Panc1 (cell line): ENCODE data around the gene EID2. TPM values are rescaled to one million over a fixed set of nuclear protein-coding genes. Genes with fewer than 3 reads are reported as not detected.

ENCODE experiments used
- ATAC-seq: fragments of 200-7000 bp; cut with Tn5 transposase; 2 replicates; pipeline ENCODE4 v1.9.1; 2020; ENCODE audit warnings: mild to moderate bottlenecking, moderate library complexity
- BruUV-seq: library from RNA; stranded (reverse); fragments of 400-500 nt; replicated peaks from 2 replicates; lab custom pipeline; 2021; lab: Mats Ljungman, UMichigan
- CTCF ChIA-PET: fragments of 300-600 bp; sonication (Branson Sonifier 250); formaldehyde crosslinking; loops from one replicate; lab custom pipeline; 2022; ENCODE audit warnings: antibody characterized with exemption; lab: Charles Lee
- POLR2A ChIA-PET: fragments of 300-600 bp; sonication (Branson Sonifier 250); formaldehyde crosslinking; loops from one replicate; lab custom pipeline; 2022; ENCODE audit warnings: antibody characterized with exemption; lab: Charles Lee
- DNase-seq: peaks from one replicate; pipeline ENCODE4 v3.0.0-alpha.2; 2010; ENCODE audit warnings: low read depth, low spot score
- H3K27ac ChIP-seq: 2 replicates; pipeline ENCODE4 v1.5.1; 2011; ENCODE audit warnings: mild to moderate bottlenecking, low read length, inconsistent platforms
- H3K27me3 ChIP-seq: fragments of 200-500 bp; sonication (Bioruptor generic); 2 replicates; pipeline ENCODE4 v1.6.0; 2014; ENCODE audit warnings: low read length, inconsistent platforms; ENCODE audit not compliant: control insufficient read depth, insufficient read depth
- H3K36me3 ChIP-seq: fragments of 200-500 bp; sonication (Bioruptor generic); 2 replicates; pipeline ENCODE4 v1.5.1; 2014; ENCODE audit warnings: inconsistent platforms, mild to moderate bottlenecking, low read length, moderate library complexity; ENCODE audit not compliant: control insufficient read depth, insufficient read depth
- H3K4me1 ChIP-seq: 2 replicates; pipeline ENCODE4 v1.5.1; 2011; ENCODE audit warnings: inconsistent platforms, mild to moderate bottlenecking, low read length, moderate library complexity; ENCODE audit not compliant: control insufficient read depth, insufficient read depth
- H3K4me3 ChIP-seq, 2 experiments: 2 replicates each; pipeline ENCODE4 v1.5.1; 2011 to 2012; ENCODE audit warnings: low read depth in 2 of 2, low read length in 2 of 2, mild to moderate bottlenecking in 2 of 2, inconsistent platforms in 1 of 2, moderate library complexity in 1 of 2
- H3K9me3 ChIP-seq: fragments of 200-500 bp; sonication (Bioruptor generic); 2 replicates; pipeline ENCODE4 v1.5.1; 2014; ENCODE audit warnings: low read depth, mild to moderate bottlenecking, inconsistent platforms, low read length, moderate library complexity; ENCODE audit not compliant: control insufficient read depth, insufficient read depth
- CTCF ChIP-seq: fragments of 450-650 bp; IDR thresholded peaks from 2 replicates; pipeline ENCODE4 v1.5.1; 2017; ENCODE audit warnings: mild to moderate bottlenecking
- POLR2AphosphoS5 ChIP-seq: IDR thresholded peaks from 2 replicates; pipeline ENCODE4 v1.6.1; 2012; ENCODE audit warnings: mild to moderate bottlenecking, low read depth, low read length, moderate library complexity
- SIN3A ChIP-seq: IDR thresholded peaks from 2 replicates; pipeline ENCODE4 v1.6.1; 2012; ENCODE audit warnings: low read depth, mild to moderate bottlenecking, low read length, moderate library complexity, borderline replicate concordance; ENCODE audit not compliant: insufficient read depth
- TCF7L2 ChIP-seq: IDR thresholded peaks from 2 replicates; pipeline ENCODE4 v1.6.1; 2011; ENCODE audit warnings: mild to moderate bottlenecking, low read depth, low read length, inconsistent platforms
- in situ Hi-C: cut with HindIII; loops from 2 replicates; pipeline ENCODE4 v1.10.0; 2016; ENCODE audit warnings: low sequenced_read_pairs, low pct_unique_long_range_greater_than_20kb
- intact Hi-C: fragments of 100-400 bp; cut with micrococcal nuclease; formaldehyde crosslinking; loops from one replicate; pipeline ENCODE4 v1.10.0; 2022; ENCODE audit not compliant: unreplicated experiment
- total RNA-seq: library from RNA; stranded (reverse); gene quantifications from one replicate; pipeline ENCODE4 v1.2.1, GENCODE V29; 2021; ENCODE audit not compliant: unreplicated experiment
- TF ChIP-seq, protein P1 (sequence below), 2 experiments: IDR thresholded peaks; 2 replicates each; pipeline ENCODE4 v1.6.1; 2011 to 2012; ENCODE audit warnings: low read depth in 2 of 2, control low read depth in 1 of 2, low read length in 1 of 2, mild to moderate bottlenecking in 1 of 2, moderate library complexity in 1 of 2; ENCODE audit not compliant: insufficient read depth in 1 of 2

The EID2 gene
- total RNA-seq, 1 experiment from 2014 or later = 163 TPM

GRCh38 chr19:39546599-39546998 is 6.6 kb upstream of the EID2 start:
- TF ChIP-seq, protein P1, sequence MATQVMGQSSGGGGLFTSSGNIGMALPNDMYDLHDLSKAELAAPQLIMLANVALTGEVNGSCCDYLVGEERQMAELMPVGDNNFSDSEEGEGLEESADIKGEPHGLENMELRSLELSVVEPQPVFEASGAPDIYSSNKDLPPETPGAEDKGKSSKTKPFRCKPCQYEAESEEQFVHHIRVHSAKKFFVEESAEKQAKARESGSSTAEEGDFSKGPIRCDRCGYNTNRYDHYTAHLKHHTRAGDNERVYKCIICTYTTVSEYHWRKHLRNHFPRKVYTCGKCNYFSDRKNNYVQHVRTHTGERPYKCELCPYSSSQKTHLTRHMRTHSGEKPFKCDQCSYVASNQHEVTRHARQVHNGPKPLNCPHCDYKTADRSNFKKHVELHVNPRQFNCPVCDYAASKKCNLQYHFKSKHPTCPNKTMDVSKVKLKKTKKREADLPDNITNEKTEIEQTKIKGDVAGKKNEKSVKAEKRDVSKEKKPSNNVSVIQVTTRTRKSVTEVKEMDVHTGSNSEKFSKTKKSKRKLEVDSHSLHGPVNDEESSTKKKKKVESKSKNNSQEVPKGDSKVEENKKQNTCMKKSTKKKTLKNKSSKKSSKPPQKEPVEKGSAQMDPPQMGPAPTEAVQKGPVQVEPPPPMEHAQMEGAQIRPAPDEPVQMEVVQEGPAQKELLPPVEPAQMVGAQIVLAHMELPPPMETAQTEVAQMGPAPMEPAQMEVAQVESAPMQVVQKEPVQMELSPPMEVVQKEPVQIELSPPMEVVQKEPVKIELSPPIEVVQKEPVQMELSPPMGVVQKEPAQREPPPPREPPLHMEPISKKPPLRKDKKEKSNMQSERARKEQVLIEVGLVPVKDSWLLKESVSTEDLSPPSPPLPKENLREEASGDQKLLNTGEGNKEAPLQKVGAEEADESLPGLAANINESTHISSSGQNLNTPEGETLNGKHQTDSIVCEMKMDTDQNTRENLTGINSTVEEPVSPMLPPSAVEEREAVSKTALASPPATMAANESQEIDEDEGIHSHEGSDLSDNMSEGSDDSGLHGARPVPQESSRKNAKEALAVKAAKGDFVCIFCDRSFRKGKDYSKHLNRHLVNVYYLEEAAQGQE (IDR thresholded peaks at IDR 0.05; ENCODE audit: insufficient read depth in 1 of 2, low read depth in 2 of 2, low read length in 1 of 2) = no peak
- TF ChIP-seq SIN3A (no peak), POLR2AphosphoS5 (no peak), TCF7L2 (no peak), CTCF (no peak)
- no peak for DNase-seq
- intact Hi-C loops (no loop called here), in situ Hi-C loops (loop anchor here (5.0 to 10.0 kb wide), 3 partner anchors 126 to 318 kb away; no protein-coding TSS in a partner anchor)
- Histone ChIP-seq H3K27me3 (peaks cover 20% of the 10 kb centered on the region), H3K9me3 (no peaks in the 10 kb centered on the region), H3K27ac (no peak overlapping the region), H3K36me3 (no peaks in the 10 kb centered on the region), H3K4me3 (no peak overlapping the region), H3K4me1 (peaks cover 6% of the 10 kb centered on the region)
- no TSS peak for BruUV-seq
- ChIA-PET POLR2A (interaction anchor here (0.6 to 3.5 kb wide), 4 partner anchors 31 to 131 kb away, joined by 3 to 24 read pairs (median 4); partner anchors contain the start of gene RPS16), CTCF (interaction anchor here (0.5 to 17.8 kb wide), 20 partner anchors 9 to 246 kb away, joined by 3 to 508 read pairs (median 6); partner anchors contain the start of genes DLL3 and RPS16)
- ATAC-seq = no peak; the same call in 1 of the 2 replicates

DNA sequence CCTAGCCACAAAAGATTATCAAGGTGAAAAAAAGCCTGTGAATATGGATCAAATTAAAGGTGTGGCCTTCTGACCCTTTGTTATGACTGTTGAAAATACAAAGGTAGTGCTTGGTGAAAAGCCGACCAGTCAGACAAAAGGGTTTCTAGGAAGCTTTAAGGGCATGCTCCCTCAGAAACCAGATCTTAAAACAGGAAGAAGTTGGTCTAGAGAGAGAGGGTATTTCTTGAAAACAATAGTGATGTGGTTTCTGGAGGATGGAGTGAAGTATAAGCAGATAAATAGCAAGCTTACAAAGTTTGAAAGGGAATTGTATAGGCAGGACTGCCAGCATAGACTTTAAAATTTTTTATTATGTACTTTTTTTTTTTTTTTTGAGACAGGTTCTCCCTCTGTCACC is 5.0 kb upstream of the EID2 start:
- TF ChIP-seq, protein P1 (IDR thresholded peaks at IDR 0.05; ENCODE audit: insufficient read depth in 1 of 2, low read depth in 2 of 2, low read length in 1 of 2) = no peak
- TF ChIP-seq POLR2AphosphoS5 (no peak), TCF7L2 (no peak), CTCF (no peak), SIN3A (no peak)
- ATAC-seq (no peak), DNase-seq (no peak)
- in situ Hi-C loops = loop anchor here (5.0 to 10.0 kb wide), 4 partner anchors 43 to 320 kb away; no protein-coding TSS in a partner anchor
- Histone ChIP-seq H3K36me3 (no peaks in the 10 kb centered on the region), H3K27me3 (peaks cover 24% of the 10 kb centered on the region), H3K4me1 (peaks cover 15% of the 10 kb centered on the region), H3K9me3 (no peaks in the 10 kb centered on the region), H3K27ac (no peak overlapping the region), H3K4me3 (no peak overlapping the region)
- CTCF ChIA-PET = interaction anchor here (0.6 to 17.8 kb wide), 13 partner anchors 8 to 463 kb away, joined by 3 to 508 read pairs (median 4); partner anchors contain the start of genes RPS16 and SUPT5H
- intact Hi-C loops = loop anchor here (5.0 kb wide), 1 partner anchor 287 kb away; the partner anchor contains the start of gene DYRK1B
- POLR2A ChIA-PET = interaction anchor here (0.6 to 3.5 kb wide), 5 partner anchors 96 to 885 kb away, joined by 3 to 24 read pairs (median 4); partner anchors contain the start of gene RPS16
- BruUV-seq = no TSS peak
